Ovary (tissue), 3 donors: ENCODE results near the gene C4orf50.

Experiments
- POLR2A ChIP-seq: fragments of 450-650 bp; IDR thresholded peaks from one replicate; pipeline ENCODE4 v1.6.1; 2017; ENCODE audit warnings: antibody characterized with exemption, mild to moderate bottlenecking, moderate library complexity
- TF ChIP-seq, protein P1 (sequence below), 3 donors: fragments of 450-650 bp in 2 of 3; fragments of 200-600 bp in 1 of 3; IDR thresholded peaks; one replicate each; pipeline versions ENCODE4 v1.5.1 to v1.8.0; 2016 to 2022; ENCODE audit warnings: antibody characterized with exemption in 3 of 3, mild to moderate bottlenecking in 1 of 3
- donor health status: DM: no; HTN: no; CAD: no.

DNA sequence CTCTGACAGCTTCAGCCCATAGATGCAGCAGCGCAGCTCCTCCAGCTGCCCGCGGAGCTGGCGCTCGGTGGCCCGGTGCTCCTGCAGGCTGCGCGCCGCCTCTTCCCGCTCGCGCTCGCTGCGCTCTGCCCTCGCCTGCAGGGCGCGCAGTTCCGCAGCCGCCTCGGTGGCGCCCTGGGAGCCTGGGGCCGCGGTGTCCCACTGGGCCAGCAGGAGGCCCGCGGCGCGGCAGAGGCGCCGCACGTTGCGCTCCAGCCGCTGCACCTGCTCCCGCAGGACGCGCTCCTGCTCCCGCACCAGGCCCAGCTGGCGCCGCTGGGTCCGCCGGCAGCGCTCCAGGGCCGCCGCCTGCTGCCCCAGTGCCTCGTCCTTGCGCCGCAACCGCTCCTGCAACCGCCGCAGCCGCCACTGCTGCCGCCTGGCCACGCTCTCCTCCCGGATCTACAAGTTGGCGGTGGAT is 10.1 kb downstream of the C4orf50 start:
- TF ChIP-seq POLR2A: no peak
- TF ChIP-seq, protein P1, sequence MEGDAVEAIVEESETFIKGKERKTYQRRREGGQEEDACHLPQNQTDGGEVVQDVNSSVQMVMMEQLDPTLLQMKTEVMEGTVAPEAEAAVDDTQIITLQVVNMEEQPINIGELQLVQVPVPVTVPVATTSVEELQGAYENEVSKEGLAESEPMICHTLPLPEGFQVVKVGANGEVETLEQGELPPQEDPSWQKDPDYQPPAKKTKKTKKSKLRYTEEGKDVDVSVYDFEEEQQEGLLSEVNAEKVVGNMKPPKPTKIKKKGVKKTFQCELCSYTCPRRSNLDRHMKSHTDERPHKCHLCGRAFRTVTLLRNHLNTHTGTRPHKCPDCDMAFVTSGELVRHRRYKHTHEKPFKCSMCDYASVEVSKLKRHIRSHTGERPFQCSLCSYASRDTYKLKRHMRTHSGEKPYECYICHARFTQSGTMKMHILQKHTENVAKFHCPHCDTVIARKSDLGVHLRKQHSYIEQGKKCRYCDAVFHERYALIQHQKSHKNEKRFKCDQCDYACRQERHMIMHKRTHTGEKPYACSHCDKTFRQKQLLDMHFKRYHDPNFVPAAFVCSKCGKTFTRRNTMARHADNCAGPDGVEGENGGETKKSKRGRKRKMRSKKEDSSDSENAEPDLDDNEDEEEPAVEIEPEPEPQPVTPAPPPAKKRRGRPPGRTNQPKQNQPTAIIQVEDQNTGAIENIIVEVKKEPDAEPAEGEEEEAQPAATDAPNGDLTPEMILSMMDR (IDR thresholded peaks at IDR 0.05): no peak
